Fibroblast of pulmonary artery (primary cell): ENCODE results near the gene MESD.

ENCODE experiments used
- DNase-seq: peaks from one replicate; pipeline ENCODE4 v3.0.0-alpha.2; 2010; ENCODE audit warnings: low read depth
- H3K4me3 ChIP-seq: replicated peaks from 2 replicates; pipeline ENCODE4 v1.5.1; 2011; ENCODE audit warnings: low read depth, mild to moderate bottlenecking, control low read depth, low read length, moderate library complexity
- TF ChIP-seq, protein P1 (sequence below): IDR thresholded peaks from 2 replicates; pipeline ENCODE4 v1.5.1; 2011; ENCODE audit warnings: mild to moderate bottlenecking, control low read depth, low read length, inconsistent platforms; ENCODE audit errors: missing control alignments

Gene MESD

DNA sequence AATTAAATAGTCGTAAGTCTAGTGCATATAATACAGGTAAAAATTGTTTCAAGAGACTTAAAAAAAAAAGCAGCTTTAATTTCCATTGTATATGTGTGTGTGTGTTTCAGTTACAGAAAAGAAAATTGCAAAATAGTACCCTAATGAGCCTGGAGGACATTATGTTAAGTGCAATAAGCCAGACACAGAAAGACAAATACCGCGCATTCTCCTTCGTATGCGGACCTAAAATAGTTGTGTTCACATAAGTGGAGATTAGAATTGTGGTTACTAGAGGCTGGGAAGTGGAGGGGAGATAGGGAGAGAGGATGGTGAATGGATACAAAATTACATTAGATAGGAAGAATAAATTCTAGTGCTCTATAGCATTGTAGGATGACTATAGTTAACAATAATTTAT lies 3.6 kb downstream of the MESD start:
- H3K4me3 ChIP-seq = no peak overlapping the region
- TF ChIP-seq, protein P1, sequence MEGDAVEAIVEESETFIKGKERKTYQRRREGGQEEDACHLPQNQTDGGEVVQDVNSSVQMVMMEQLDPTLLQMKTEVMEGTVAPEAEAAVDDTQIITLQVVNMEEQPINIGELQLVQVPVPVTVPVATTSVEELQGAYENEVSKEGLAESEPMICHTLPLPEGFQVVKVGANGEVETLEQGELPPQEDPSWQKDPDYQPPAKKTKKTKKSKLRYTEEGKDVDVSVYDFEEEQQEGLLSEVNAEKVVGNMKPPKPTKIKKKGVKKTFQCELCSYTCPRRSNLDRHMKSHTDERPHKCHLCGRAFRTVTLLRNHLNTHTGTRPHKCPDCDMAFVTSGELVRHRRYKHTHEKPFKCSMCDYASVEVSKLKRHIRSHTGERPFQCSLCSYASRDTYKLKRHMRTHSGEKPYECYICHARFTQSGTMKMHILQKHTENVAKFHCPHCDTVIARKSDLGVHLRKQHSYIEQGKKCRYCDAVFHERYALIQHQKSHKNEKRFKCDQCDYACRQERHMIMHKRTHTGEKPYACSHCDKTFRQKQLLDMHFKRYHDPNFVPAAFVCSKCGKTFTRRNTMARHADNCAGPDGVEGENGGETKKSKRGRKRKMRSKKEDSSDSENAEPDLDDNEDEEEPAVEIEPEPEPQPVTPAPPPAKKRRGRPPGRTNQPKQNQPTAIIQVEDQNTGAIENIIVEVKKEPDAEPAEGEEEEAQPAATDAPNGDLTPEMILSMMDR = no peak
- no peak for DNase-seq

DNA sequence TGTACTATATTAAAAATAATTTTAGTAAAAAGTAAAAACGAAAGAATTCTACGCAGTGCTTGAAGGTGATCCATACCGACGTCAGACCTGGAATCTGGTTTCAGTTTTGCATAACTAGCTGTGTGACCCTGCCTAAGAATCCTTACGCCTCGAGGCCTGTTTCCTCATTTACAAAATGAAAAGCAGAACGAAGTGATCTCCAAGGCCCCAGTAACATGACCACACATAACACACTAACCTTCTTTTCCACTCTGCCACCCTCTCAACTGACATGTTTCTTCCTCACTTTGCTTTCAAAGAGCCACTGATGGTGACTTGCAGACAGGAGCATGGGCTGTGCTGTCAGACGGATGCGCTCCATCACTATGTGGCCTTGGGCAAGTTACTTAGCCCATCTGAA lies 4.8 kb downstream of the MESD start:
- DNase-seq = no peak
- TF ChIP-seq, protein P1 = no peak
- H3K4me3 ChIP-seq = no peak overlapping the region

DNA sequence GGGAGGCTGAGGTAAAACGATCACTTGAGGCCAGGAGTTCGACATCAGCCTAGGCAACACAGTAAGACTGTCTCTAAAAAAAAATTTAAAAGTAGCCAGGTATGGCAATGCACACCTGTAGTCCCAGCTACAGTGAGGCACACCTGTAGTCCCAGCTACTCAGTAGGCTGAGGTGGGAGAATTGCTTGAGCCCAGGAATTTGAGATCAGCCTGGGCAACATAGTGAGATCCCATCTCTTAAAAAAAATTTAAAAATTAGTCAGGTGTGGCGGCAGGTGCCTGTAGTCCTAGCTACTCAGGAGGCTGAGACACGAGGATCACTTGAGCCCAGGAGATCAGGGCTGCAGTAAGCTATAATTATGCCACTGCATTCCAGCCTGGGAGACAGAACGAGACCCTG lies 6.8 kb downstream of the MESD start:
- DNase-seq = no peak
- no peak overlapping the region for H3K4me3 ChIP-seq
- TF ChIP-seq, protein P1 = no peak

DNA sequence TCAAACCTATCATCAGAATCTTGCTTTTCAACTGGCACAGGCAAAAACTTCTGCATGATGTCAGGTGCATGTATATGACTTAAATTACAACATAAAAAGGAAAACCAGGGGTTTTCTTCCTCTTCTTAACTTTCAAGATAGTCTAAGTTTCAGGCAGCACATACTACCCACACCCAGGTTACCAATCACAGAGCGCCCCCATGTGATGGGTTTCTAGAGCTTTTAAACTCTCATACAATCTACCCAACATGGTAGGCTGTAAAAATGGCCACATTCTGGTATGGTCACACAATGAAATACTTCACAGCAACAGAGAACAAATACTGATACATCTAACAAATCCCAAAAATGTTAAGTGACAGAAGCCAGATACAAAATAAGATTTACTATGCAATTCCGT lies 7.4 kb downstream of the MESD start:
- no peak overlapping the region for H3K4me3 ChIP-seq
- TF ChIP-seq, protein P1 = no peak
- no peak for DNase-seq

DNA sequence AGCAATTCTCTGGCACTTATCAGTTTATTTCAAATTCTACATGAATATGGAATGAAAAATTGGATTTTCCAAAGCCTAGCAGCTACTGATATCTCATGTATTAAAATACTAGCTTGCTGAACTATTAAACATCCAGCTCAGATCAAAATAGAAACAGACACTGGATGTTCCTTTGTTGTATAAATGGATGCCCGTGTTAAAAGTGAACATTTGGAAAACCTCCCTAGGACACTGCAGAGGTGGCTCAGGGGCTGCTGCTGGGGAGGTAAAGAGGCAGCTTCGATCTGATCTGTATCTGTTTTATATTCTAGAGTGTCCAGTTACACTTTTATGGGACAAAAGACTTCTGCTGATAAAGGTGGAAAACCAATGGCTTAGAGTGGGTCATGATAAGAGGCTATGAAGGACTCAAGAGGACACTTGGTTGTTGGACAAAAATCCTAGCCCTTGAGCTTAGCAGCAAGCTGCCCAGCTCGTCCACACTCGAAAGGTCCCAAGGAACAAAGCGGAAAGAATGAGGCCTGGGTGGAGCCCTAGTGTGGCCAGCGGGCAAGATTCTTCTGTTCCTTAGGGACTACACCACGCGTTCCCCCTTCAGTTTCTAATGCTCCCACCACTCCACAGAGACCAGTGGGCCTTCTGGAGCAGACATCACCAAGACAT lies 9.9 kb downstream of the MESD start:
- DNase-seq = no peak
- TF ChIP-seq, protein P1 = no peak
- H3K4me3 ChIP-seq = no peak overlapping the region

DNA sequence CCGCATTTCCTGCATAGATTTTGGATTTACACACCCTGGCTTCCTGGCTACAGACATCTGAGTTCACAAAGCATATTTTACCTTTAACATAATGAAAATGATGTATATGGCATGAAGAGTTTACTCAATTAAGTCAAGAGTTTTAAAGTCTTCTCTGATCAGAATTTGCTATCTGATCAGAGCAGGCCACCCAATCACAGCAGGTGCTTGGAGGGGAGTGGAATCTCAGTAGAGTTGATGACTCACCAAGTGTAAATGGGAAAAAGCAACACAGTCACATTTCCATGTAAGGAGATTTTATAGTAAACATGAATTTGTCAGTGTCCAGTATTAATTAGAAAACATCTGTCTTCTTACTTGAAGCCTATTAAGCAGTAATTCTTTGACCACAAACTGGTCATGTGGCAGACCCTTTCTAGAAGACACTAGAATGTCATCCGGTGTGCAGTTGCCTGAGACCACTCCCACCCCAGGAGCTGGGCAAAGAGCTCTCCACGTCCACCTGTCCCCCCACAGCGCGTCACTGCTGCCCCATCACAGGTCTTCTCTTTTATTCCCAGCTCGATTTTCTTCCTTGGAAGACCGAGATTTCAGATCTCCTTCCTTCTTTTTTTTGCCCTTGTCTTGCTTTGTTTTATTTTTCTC lies 10.8 kb downstream of the MESD start:
- no peak overlapping the region for H3K4me3 ChIP-seq
- no peak for DNase-seq
- TF ChIP-seq, protein P1 = no peak

DNA sequence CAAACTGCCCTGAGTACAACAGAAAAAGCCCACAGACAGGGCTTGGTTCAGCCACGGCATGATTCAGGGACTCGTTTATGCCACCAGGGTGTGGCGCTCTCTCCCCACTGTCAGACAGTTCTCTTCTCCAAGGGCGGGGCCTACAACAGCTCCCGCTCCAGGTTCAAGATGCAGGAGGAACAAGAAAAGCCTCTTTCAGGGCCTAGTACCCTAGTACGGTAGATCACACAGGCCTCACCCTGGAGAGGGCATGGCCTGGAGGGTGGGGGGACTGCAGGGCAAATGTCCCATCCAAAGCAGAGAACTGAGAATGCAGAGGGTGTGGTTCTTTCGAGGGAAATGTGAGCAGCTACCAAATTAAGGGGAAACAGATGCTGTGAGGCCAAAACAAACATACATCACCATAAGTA lies 12.0 kb downstream of the MESD start:
- no peak overlapping the region for H3K4me3 ChIP-seq
- TF ChIP-seq, protein P1 = peak; percentile 59
- DNase-seq = peak; percentile 56
